Vagina (tissue), 2 donors: ENCODE results near the gene SMPDL3B.

Source experiments
- POLR2A ChIP-seq, 2 donors: fragments of 450-650 bp; IDR thresholded peaks; one replicate each; pipeline ENCODE4 v1.6.1; 2017; ENCODE audit warnings: antibody characterized with exemption in 2 of 2, mild to moderate bottlenecking in 2 of 2, moderate library complexity in 2 of 2
- POLR2AphosphoS5 ChIP-seq, 2 donors: sonication (generic); formaldehyde crosslinking; IDR thresholded peaks; one replicate each; pipeline ENCODE4 v1.9.0; 2017; ENCODE audit warnings: antibody characterized with exemption in 2 of 2, mild to moderate bottlenecking in 2 of 2, low read depth in 1 of 2; ENCODE audit not compliant: insufficient read depth in 1 of 2
- TF ChIP-seq, protein P1 (sequence below), 3 experiments: fragments of 450-650 bp in 2 of 3; fragments of 200-600 bp in 1 of 3; sonication (generic) in 1 of 3; IDR thresholded peaks; one replicate each; pipeline ENCODE4 v1.5.1; 2017 to 2019; ENCODE audit warnings: antibody characterized with exemption in 3 of 3, mild to moderate bottlenecking in 2 of 3, moderate library complexity in 2 of 3

DNA sequence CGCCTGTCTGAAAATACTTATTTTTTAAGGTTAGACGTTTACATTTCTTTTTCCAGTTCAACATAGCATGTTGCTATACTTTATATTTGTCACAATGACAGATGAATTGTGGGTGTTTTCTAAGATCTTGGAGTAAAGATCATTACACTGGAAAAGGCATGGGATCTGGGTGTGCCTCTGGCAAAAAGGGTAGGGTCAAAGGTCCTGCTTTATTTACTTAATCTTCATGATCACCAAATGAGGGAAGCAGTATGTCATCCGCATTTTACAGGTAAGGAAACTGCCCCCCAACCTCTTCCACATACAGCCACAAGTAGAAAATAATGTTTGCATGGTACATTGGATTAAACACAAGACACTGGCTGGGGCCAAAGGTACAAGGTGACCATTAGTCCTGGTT is 12.5 kb upstream of the SMPDL3B start:
- TF ChIP-seq, protein P1, sequence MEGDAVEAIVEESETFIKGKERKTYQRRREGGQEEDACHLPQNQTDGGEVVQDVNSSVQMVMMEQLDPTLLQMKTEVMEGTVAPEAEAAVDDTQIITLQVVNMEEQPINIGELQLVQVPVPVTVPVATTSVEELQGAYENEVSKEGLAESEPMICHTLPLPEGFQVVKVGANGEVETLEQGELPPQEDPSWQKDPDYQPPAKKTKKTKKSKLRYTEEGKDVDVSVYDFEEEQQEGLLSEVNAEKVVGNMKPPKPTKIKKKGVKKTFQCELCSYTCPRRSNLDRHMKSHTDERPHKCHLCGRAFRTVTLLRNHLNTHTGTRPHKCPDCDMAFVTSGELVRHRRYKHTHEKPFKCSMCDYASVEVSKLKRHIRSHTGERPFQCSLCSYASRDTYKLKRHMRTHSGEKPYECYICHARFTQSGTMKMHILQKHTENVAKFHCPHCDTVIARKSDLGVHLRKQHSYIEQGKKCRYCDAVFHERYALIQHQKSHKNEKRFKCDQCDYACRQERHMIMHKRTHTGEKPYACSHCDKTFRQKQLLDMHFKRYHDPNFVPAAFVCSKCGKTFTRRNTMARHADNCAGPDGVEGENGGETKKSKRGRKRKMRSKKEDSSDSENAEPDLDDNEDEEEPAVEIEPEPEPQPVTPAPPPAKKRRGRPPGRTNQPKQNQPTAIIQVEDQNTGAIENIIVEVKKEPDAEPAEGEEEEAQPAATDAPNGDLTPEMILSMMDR (IDR thresholded peaks at IDR 0.05), result no peak
- no peak for TF ChIP-seq POLR2A (IDR thresholded peaks at IDR 0.05)
- no peak for TF ChIP-seq POLR2AphosphoS5 (IDR thresholded peaks at IDR 0.05; ENCODE audit: insufficient read depth in 1 of 2, low read depth in 1 of 2)
